Endothelial cell of umbilical vein (primary cell): Measurements from ENCODE around the gene CELA1. TPM values are rescaled to one million over a fixed set of nuclear protein-coding genes. Genes with fewer than 3 reads are reported as not detected.

Experiments used
- BruUV-seq: library from RNA; stranded (reverse); fragments of 400-500 nt; replicated peaks from 2 replicates; lab custom pipeline; 2021; lab: Mats Ljungman, UMichigan
- CTCF ChIA-PET: fragments of 300-600, 350-600 bp; sonication (Branson Sonifier 250); formaldehyde crosslinking; loops from one replicate; lab custom pipeline; 2021; ENCODE audit warnings: antibody characterized with exemption, inconsistent platforms; lab: Charles Lee
- POLR2A ChIA-PET: fragments of 300-600, 350-600 bp; sonication (Branson Sonifier 250); formaldehyde crosslinking; loops from one replicate; lab custom pipeline; 2021; ENCODE audit warnings: antibody characterized with exemption, inconsistent platforms; lab: Charles Lee
- DNase-seq: peaks from one replicate; pipeline ENCODE4 v3.0.0-alpha.2; 2011; ENCODE audit warnings: low read depth, low spot score
- FAIRE-seq: peaks from 2 replicates; lab custom pipeline; 2011; peaks lifted over from hg19 to GRCh38; lab: Jason Lieb, UNC
- H2AFZ ChIP-seq: 2 replicates; pipeline ENCODE4 v1.6.0; 2012; ENCODE audit warnings: low read depth, low read length, control low read depth, inconsistent platforms
- H3K27ac ChIP-seq: 2 replicates; pipeline ENCODE4 v1.5.1; 2011; ENCODE audit warnings: low read depth, mild to moderate bottlenecking, control low read depth, low read length, moderate library complexity; ENCODE audit not compliant: insufficient read depth
- H3K27me3 ChIP-seq, 2 experiments: 2 replicates each; pipeline versions ENCODE4 v1.6.0 to v1.6.1; 2011; ENCODE audit warnings: low read length in 2 of 2, mixed read lengths in 1 of 2; ENCODE audit not compliant: control insufficient read depth in 2 of 2, insufficient read depth in 2 of 2
- H3K36me3 ChIP-seq, 2 experiments: 2 replicates in 1 of 2; 3 replicates in 1 of 2; pipeline ENCODE4 v1.5.1; 2011; ENCODE audit warnings: low read length in 2 of 2, mild to moderate bottlenecking in 1 of 2, moderate library complexity in 1 of 2; ENCODE audit not compliant: control insufficient read depth in 2 of 2, insufficient read depth in 2 of 2; ENCODE audit errors: extremely low read depth in 1 of 2
- H3K4me1 ChIP-seq: 3 replicates; pipeline ENCODE4 v1.5.1; 2011; ENCODE audit warnings: mild to moderate bottlenecking, low read length; ENCODE audit not compliant: control insufficient read depth, insufficient read depth; ENCODE audit errors: extremely low read depth
- H3K4me2 ChIP-seq: 2 replicates; pipeline ENCODE4 v1.6.1; 2011; ENCODE audit warnings: low read length, control low read depth, mixed read lengths; ENCODE audit not compliant: insufficient read depth
- H3K4me3 ChIP-seq, 3 experiments: fragments of 200-600 bp in 1 of 3; sonication (generic), shearing (Covaris generic) in 1 of 3; replicated peaks in 1 of 3; 2 replicates each; pipeline ENCODE4 v1.5.1; 2011 to 2016; ENCODE audit warnings: control low read depth in 3 of 3, low read length in 3 of 3, mild to moderate bottlenecking in 2 of 3, inconsistent platforms in 1 of 3, low read depth in 1 of 3, moderate library complexity in 1 of 3; ENCODE audit not compliant: insufficient read depth in 1 of 3
- H3K79me2 ChIP-seq: 2 replicates; pipeline ENCODE4 v1.6.0; 2012; ENCODE audit warnings: low read length, inconsistent platforms; ENCODE audit not compliant: control insufficient read depth, insufficient read depth
- H3K9ac ChIP-seq: replicated peaks from 2 replicates; pipeline ENCODE3; 2011; ENCODE audit warnings: low read length, control low read depth; ENCODE audit not compliant: insufficient read depth; ENCODE audit errors: extremely low read depth
- H3K9me1 ChIP-seq: replicated peaks from 3 replicates; pipeline ENCODE4 v1.6.0; 2011; ENCODE audit warnings: mild to moderate bottlenecking, low read length; ENCODE audit not compliant: control insufficient read depth, insufficient read depth; ENCODE audit errors: extremely low read depth
- H3K9me3 ChIP-seq: replicated peaks from 2 replicates; pipeline ENCODE4 v1.5.1; 2012; ENCODE audit warnings: low read length, inconsistent platforms; ENCODE audit not compliant: control insufficient read depth, insufficient read depth
- H4K20me1 ChIP-seq: replicated peaks from 2 replicates; pipeline ENCODE3; 2011; ENCODE audit warnings: mild to moderate bottlenecking, low read length; ENCODE audit not compliant: control insufficient read depth, insufficient read depth; ENCODE audit errors: extremely low read depth
- CTCF ChIP-seq, 2 donors: IDR thresholded peaks; 1 replicate in 1 of 2; 2 replicates in 1 of 2; pipeline ENCODE4 v1.5.1; 2011; ENCODE audit warnings: low read length in 2 of 2, mild to moderate bottlenecking in 2 of 2, moderate library complexity in 2 of 2, control low read depth in 1 of 2, inconsistent platforms in 1 of 2, low read depth in 1 of 2; ENCODE audit not compliant: insufficient read depth in 1 of 2; ENCODE audit errors: extremely low read depth in 1 of 2
- JUN ChIP-seq: IDR thresholded peaks from 2 replicates; pipeline ENCODE4 v1.6.1; 2011; ENCODE audit warnings: borderline replicate concordance, low read depth; ENCODE audit not compliant: insufficient read length, insufficient read depth
- POLR2A ChIP-seq: IDR thresholded peaks from 2 replicates; pipeline ENCODE4 v1.6.1; 2012; ENCODE audit warnings: low read depth, mild to moderate bottlenecking, control low read depth, low read length
- POLR2AphosphoS5 ChIP-seq: IDR thresholded peaks from 2 replicates; pipeline ENCODE4 v1.6.1; 2012; ENCODE audit warnings: low read depth, mild to moderate bottlenecking, control low read depth, low read length, moderate library complexity; ENCODE audit not compliant: insufficient read depth
- dilution Hi-C: fragments of 300-500 bp; cut with MboI; formaldehyde crosslinking; loops from one replicate; pipeline ENCODE4 v1.15.0; 2019; ENCODE audit warnings: low sequenced_read_pairs; ENCODE audit not compliant: extremely low pct_ligation_motif_present
- intact Hi-C: fragments of 100-400 bp; cut with micrococcal nuclease; formaldehyde crosslinking; loops from one replicate; pipeline ENCODE4 v1.10.0; 2022
- polyA plus RNA-seq, 4 experiments: library from polyadenylated mRNA; depleted of rRNA in 3 of 4; stranded (reverse) in 3 of 4; unstranded in 1 of 4; fragments of >200 nt; gene quantifications; 2 replicates each; pipeline versions ENCODE4 v1.2.1 to v1.2.3, GENCODE V29; 2011 to 2012; ENCODE audit warnings: missing spikeins in 1 of 4
- total RNA-seq: library from RNA; stranded (reverse); gene quantifications from 2 replicates; pipeline ENCODE4 v1.2.3, GENCODE V29; 2021

CELA1 gene
- total and polyA plus RNA-seq, 2 donors (not counting 3 experiments of a cell fraction or from before 2014, with no cell fraction given), result not detected

DNA sequence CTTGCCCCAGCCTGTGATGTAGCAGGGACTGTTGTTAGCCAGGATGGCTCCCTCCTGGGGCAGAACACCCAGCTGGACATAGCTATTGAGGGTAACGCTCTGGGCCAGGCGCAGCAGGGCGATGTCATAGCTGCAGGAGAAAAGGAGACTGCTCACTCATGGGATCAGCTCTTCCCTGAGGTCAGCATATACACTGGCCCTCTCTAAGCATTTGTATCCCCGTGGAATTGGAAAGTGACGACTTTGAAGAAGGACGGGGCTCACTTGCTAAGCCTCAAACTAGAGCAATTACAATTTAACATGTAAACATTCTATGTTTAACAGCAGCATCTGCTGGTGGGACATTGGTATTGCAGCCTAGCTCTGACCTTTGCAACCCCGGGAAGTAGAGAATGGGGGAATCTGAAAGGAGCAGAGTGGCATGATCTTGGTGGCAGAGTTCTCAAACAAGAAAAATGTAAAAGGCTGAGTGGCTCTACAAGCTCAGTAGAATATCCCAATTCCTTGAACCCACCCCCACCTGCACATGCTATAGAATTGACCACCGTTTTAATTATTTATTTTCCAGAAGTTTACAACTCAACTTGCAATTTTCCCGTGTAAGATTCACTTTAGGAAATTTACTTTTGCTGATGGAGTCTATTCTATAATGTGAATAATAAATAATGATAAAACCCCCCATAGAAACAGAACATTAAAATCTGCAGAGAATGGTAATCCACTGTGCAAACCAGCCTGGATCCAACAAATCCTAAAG, 5.0 kb downstream of the CELA1 start:
- H3K4me3 ChIP-seq, result peak overlapping the region in 1 of 3 experiments; percentile 13
- H3K9ac ChIP-seq, result no peak overlapping the region
- intact Hi-C loops (loop anchor here (1.0 kb wide), 5 partner anchors 72 to 576 kb away; no protein-coding TSS in a partner anchor), dilution Hi-C loops (no loop called here)
- H3K36me3 ChIP-seq, result no peaks in the 10 kb centered on the region
- DNase-seq (peak; percentile 81), FAIRE-seq (peak; percentile 96)
- no peak overlapping the region for H3K27ac ChIP-seq
- H2AFZ ChIP-seq, result peak overlapping the region; percentile 97
- no peaks in the 10 kb centered on the region for H3K79me2 ChIP-seq
- no peaks in the 10 kb centered on the region for H3K9me3 ChIP-seq
- BruUV-seq, result no TSS peak
- no peaks in the 10 kb centered on the region for H4K20me1 ChIP-seq
- TF ChIP-seq JUN (no peak), POLR2A (no peak), CTCF (IDR thresholded peaks at IDR 0.05; ENCODE audit: extremely low read depth in 1 of 2, insufficient read depth in 1 of 2, low read depth in 1 of 2, low read length in 2 of 2) (peak; percentile 85 to 99), POLR2AphosphoS5 (no peak)
- H3K4me1 ChIP-seq, result no peaks in the 10 kb centered on the region
- no peaks in the 10 kb centered on the region for H3K27me3 ChIP-seq
- ChIA-PET POLR2A (interaction anchor here (1.1 to 1.3 kb wide), 2 partner anchors 71 to 258 kb away, joined by 3 to 7 read pairs; partner anchors contain the start of genes CSRNP2 and SMAGP), CTCF (interaction anchor here (0.5 to 3.7 kb wide), 79 partner anchors 9 to 606 kb away, joined by 3 to 49 read pairs (median 4); partner anchors contain the start of genes CSRNP2, DAZAP2, LETMD1 and POU6F1)
- peak overlapping the region; percentile 65 for H3K4me2 ChIP-seq
- H3K9me1 ChIP-seq, result no peaks in the 10 kb centered on the region
